ENCODE data around the gene MAT1A. TPM values are rescaled to one million over a fixed set of nuclear protein-coding genes. Genes with fewer than 3 reads are reported as not detected.
"Not testable (repeated sequence)": the region's sequence is repeated elsewhere in the genome, so short reads cannot be mapped to it uniquely, and the experiment has no call there.

MAT1A gene
- total RNA-seq, 1 donor from 2014 or later = 0.63 TPM

GRCh38 chr10:80318742-80319141 lies 29.3 kb upstream of the MAT1A start:
- H3K27me3 Mint-ChIP-seq = no peaks in the 10 kb centered on the region
- DNase-seq (ENCODE audit: extremely low spot score, unreplicated experiment) = no peak
- no peak for TF ChIP-seq CTCF (conservative IDR thresholded peaks at IDR 0.05)

GRCh38 chr10:80315391-80315790 lies 25.9 kb upstream of the MAT1A start:
- H3K27ac Mint-ChIP-seq = no peak overlapping the region
- H3K27me3 Mint-ChIP-seq = no peaks in the 10 kb centered on the region
- no peak for DNase-seq (ENCODE audit: extremely low spot score, unreplicated experiment)
- TF ChIP-seq CTCF (conservative IDR thresholded peaks at IDR 0.05) = no peak
- H3K4me1 Mint-ChIP-seq (ENCODE audit: unreplicated experiment) = no peaks in the 10 kb centered on the region
- H3K9me3 Mint-ChIP-seq = no peaks in the 10 kb centered on the region
- H3K4me3 Mint-ChIP-seq = no peak overlapping the region
- H3K36me3 Mint-ChIP-seq = no peaks in the 10 kb centered on the region

More at GRCh38 chr10:80318742-80319141, 29.3 kb upstream of the MAT1A start:
- Mint-ChIP-seq H3K9me3 (no peaks in the 10 kb centered on the region), H3K4me3 (no peak overlapping the region), H3K4me1 (ENCODE audit: unreplicated experiment) (no peaks in the 10 kb centered on the region), H3K36me3 (no peaks in the 10 kb centered on the region), H3K27ac (no peak overlapping the region)

DNA sequence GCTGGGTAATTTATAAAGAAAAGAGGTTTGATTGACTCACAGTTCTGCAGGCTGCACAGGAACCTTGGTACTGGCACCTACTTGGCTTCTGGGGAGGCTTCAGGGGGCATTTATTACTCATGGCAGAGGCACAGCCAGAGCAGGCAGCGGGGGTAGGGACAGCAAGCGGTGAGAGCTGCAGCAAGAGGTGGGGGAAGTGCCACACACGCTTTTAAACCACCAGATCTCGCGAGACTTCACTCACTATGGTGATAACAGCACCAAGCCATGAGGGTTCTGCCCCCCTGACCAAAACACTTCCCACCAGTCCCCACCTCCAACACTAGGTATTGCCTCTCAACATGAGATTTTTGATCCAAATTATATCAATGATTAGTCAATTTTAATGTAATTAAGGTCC lies 24.1 kb upstream of the MAT1A start:
- no peaks in the 10 kb centered on the region for H3K9me3 Mint-ChIP-seq
- no peaks in the 10 kb centered on the region for H3K4me1 Mint-ChIP-seq (ENCODE audit: unreplicated experiment)
- H3K36me3 Mint-ChIP-seq = no peaks in the 10 kb centered on the region
- no peak for DNase-seq (ENCODE audit: extremely low spot score, unreplicated experiment)
- H3K4me3 Mint-ChIP-seq = no peak overlapping the region
- no peaks in the 10 kb centered on the region for H3K27me3 Mint-ChIP-seq
- H3K27ac Mint-ChIP-seq = no peak overlapping the region
- TF ChIP-seq CTCF (conservative IDR thresholded peaks at IDR 0.05) = no peak

- not testable (repeated sequence) for H3K4me1 Mint-ChIP-seq (ENCODE audit: unreplicated experiment); H3K9me3 Mint-ChIP-seq; H3K4me3 Mint-ChIP-seq; H3K36me3 Mint-ChIP-seq; DNase-seq (ENCODE audit: extremely low spot score, unreplicated experiment); H3K27me3 Mint-ChIP-seq; H3K27ac Mint-ChIP-seq
Measured at GRCh38 chr10:80305989-80306388, 16.5 kb upstream of the MAT1A start.

- TF ChIP-seq CTCF (conservative IDR thresholded peaks at IDR 0.05) = no peak
- Mint-ChIP-seq H3K9me3 (peaks cover 5% of the 10 kb centered on the region), H3K4me3 (no peak overlapping the region), H3K36me3 (no peaks in the 10 kb centered on the region), H3K27me3 (no peaks in the 10 kb centered on the region), H3K4me1 (ENCODE audit: unreplicated experiment) (no peaks in the 10 kb centered on the region), H3K27ac (no peak overlapping the region)
- no peak for DNase-seq (ENCODE audit: extremely low spot score, unreplicated experiment)
Measured at GRCh38 chr10:80296942-80297341, 7.5 kb upstream of the MAT1A start.

DNA sequence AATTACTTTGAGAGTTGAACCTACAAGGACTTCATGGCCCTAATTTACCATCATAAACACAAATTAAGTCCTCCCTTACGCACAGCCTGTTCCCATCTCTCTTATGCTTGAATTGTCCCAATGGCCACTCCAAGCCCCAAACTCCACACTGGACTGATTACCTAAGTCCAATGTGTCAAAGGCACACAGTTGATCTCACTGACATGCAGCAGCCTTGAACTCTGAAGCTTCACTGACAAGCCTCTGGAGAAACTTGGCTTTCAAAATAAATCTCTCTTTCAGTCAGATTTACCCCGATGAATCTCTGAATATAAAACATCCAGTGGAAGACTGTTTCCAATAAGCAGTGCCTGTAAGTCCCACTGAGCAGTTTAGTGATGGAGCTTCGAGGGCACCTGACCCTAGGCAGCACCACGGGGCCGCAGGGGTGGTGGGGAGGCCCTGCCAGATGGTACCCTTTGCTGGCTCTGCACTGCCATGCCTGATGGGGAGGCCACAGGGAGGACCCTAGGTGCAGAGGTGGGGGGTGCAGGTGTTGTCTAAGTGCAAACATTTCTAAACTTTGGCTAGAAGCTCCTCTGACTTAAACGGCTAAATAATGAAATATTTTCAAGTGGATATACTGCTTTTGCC lies 3.3 kb upstream of the MAT1A start:
- no peak for TF ChIP-seq CTCF (conservative IDR thresholded peaks at IDR 0.05)
- Mint-ChIP-seq H3K4me3 (no peak overlapping the region), H3K27ac (no peak overlapping the region), H3K27me3 (peaks cover 11% of the 10 kb centered on the region), H3K36me3 (no peaks in the 10 kb centered on the region), H3K9me3 (peaks cover 5% of the 10 kb centered on the region), H3K4me1 (ENCODE audit: unreplicated experiment) (peaks cover 3% of the 10 kb centered on the region)
- no peak for DNase-seq (ENCODE audit: extremely low spot score, unreplicated experiment)

Data from type B pancreatic cell (in vitro differentiated cells).